Activated naive CD4-positive, alpha-beta T cell treated with anti-CD3 and anti-CD28 coated beads, Interleukin-2, amount 50 U/mL, for 16 hours (primary cell): ENCODE results near the gene HK3.

Experiments
- DNase-seq: peaks from one replicate; pipeline ENCODE4 v3.0.0-alpha.2; 2020

The HK3 gene

GRCh38 chr5:176899296-176899891 lies at the start of gene HK3:
HK3 (minus strand) TSS chr5:176899346; CDS start chr5:176896159, 3,187 bp downstream.
- DNase-seq = no peak

- DNase-seq = no peak
Observed at GRCh38 chr5:176948458-176948857, 49.3 kb upstream of the HK3 start.

GRCh38 chr5:176947847-176948246 lies 48.7 kb upstream of the HK3 start:
- DNase-seq = no peak

GRCh38 chr5:176944268-176944667 lies 45.1 kb upstream of the HK3 start:
- no peak for DNase-seq

- no peak for DNase-seq
Observed at GRCh38 chr5:176943816-176944215, 44.7 kb upstream of the HK3 start.

GRCh38 chr5:176941951-176942350 lies 42.8 kb upstream of the HK3 start:
- DNase-seq = no peak

GRCh38 chr5:176938472-176938871 lies 39.3 kb upstream of the HK3 start:
- DNase-seq = no peak

- no peak for DNase-seq
Observed at GRCh38 chr5:176935017-176935416, 35.9 kb upstream of the HK3 start.

GRCh38 chr5:176934309-176934930 lies 35.3 kb upstream of the HK3 start:
- DNase-seq = no peak

- DNase-seq = no peak
Observed at GRCh38 chr5:176929654-176930053, 30.5 kb upstream of the HK3 start.

- no peak for DNase-seq
Observed at GRCh38 chr5:176927562-176927961, 28.4 kb upstream of the HK3 start.

- no peak for DNase-seq
Observed at GRCh38 chr5:176922817-176923216, 23.7 kb upstream of the HK3 start.

- no peak for DNase-seq
Observed at GRCh38 chr5:176921714-176922113, 22.6 kb upstream of the HK3 start.

- no peak for DNase-seq
Observed at GRCh38 chr5:176918613-176919012, 19.5 kb upstream of the HK3 start.

- DNase-seq = no peak
Observed at GRCh38 chr5:176916337-176916736, 17.2 kb upstream of the HK3 start.

GRCh38 chr5:176915906-176916305 lies 16.8 kb upstream of the HK3 start:
- no peak for DNase-seq

- DNase-seq = no peak
Observed at GRCh38 chr5:176912115-176912514, 13.0 kb upstream of the HK3 start.

- DNase-seq = no peak
Observed at GRCh38 chr5:176908675-176909368, 9.7 kb upstream of the HK3 start.

GRCh38 chr5:176906796-176907195 lies 7.7 kb upstream of the HK3 start:
- no peak for DNase-seq

- DNase-seq = no peak
Observed at GRCh38 chr5:176906126-176906525, 7.0 kb upstream of the HK3 start.

- no peak for DNase-seq
Observed at GRCh38 chr5:176904276-176904675, 5.1 kb upstream of the HK3 start.

GRCh38 chr5:176902911-176903664 lies 3.9 kb upstream of the HK3 start:
- DNase-seq = no peak

GRCh38 chr5:176902102-176902814 lies 3.1 kb upstream of the HK3 start:
- no peak for DNase-seq
